GM12892 (cell line): ENCODE results near the gene ACTL6A.

Source experiments
- POLR2A ChIP-seq: IDR thresholded peaks from 2 replicates; pipeline ENCODE4 v1.6.1; 2011; ENCODE audit warnings: low read depth, low read length, control low read depth
- POLR2AphosphoS5 ChIP-seq: IDR thresholded peaks from 2 replicates; pipeline ENCODE4 v1.6.1; 2011; ENCODE audit warnings: low read depth, low read length, control low read depth

- TF ChIP-seq POLR2A (no peak), POLR2AphosphoS5 (no peak)
Measured at GRCh38 chr3:179533274-179533673, 29.5 kb upstream of the ACTL6A start.
